H1 (cell line): ENCODE data around the gene JADE1. TPM values are rescaled to one million over a fixed set of nuclear protein-coding genes. Genes with fewer than 3 reads are reported as not detected.

Experiments used
- CTCF ChIA-PET: fragments of 300-600 bp; sonication (Branson Sonifier 250); formaldehyde crosslinking; loops from one replicate; lab custom pipeline; 2021; ENCODE audit not compliant: partially characterized antibody; lab: Charles Lee
- POLR2A ChIA-PET: fragments of 300-600 bp; sonication (Branson Sonifier 250); formaldehyde crosslinking; loops from one replicate; lab custom pipeline; 2021; ENCODE audit warnings: inconsistent platforms; ENCODE audit not compliant: partially characterized antibody; lab: Charles Lee
- DNase-seq, 2 experiments: peaks; one replicate each; pipeline versions ENCODE4 v3.0.0 to v3.0.0-alpha.2; 2010 to 2022; ENCODE audit warnings: low spot score in 2 of 2, low read depth in 1 of 2, mixed read lengths in 1 of 2
- FAIRE-seq: peaks from 2 replicates; lab custom pipeline; 2011; peaks lifted over from hg19 to GRCh38; lab: Jason Lieb, UNC
- H2AFZ ChIP-seq: 2 replicates; pipeline ENCODE4 v1.8.1; 2012; ENCODE audit warnings: low read length, inconsistent platforms
- H2AK5ac ChIP-seq: 2 replicates; pipeline ENCODE4 v1.6.1; 2013; ENCODE audit warnings: low read depth, low read length
- H2BK120ac ChIP-seq: replicated peaks from 2 replicates; pipeline ENCODE3; 2013; ENCODE audit warnings: low read depth, low read length, inconsistent platforms
- H2BK12ac ChIP-seq: 2 replicates; pipeline ENCODE4 v1.6.1; 2013; ENCODE audit warnings: low read depth, low read length
- H2BK15ac ChIP-seq: 2 replicates; pipeline ENCODE4 v1.6.1; 2013; ENCODE audit warnings: low read length
- H2BK20ac ChIP-seq: 2 replicates; pipeline ENCODE4 v1.6.1; 2013; ENCODE audit warnings: low read length
- H2BK5ac ChIP-seq: 2 replicates; pipeline ENCODE4 v1.6.1; 2013; ENCODE audit warnings: low read depth, low read length
- H3K14ac ChIP-seq: 2 replicates; pipeline ENCODE4 v1.6.1; 2013; ENCODE audit warnings: inconsistent platforms; ENCODE audit not compliant: insufficient read length
- H3K18ac ChIP-seq: 2 replicates; pipeline ENCODE4 v1.6.1; 2013; ENCODE audit warnings: low read length; ENCODE audit errors: extremely low read depth
- H3K23ac ChIP-seq: 2 replicates; pipeline ENCODE4 v1.6.1; 2013; ENCODE audit warnings: inconsistent platforms; ENCODE audit not compliant: insufficient read length
- H3K23me2 ChIP-seq: 2 replicates; pipeline ENCODE4 v1.6.1; 2013; ENCODE audit warnings: low read depth, low read length
- H3K27ac ChIP-seq: 2 replicates; pipeline ENCODE4 v1.6.1; 2011; ENCODE audit warnings: low read depth, low read length, inconsistent platforms
- H3K27me3 ChIP-seq, 4 experiments: replicated peaks in 1 of 4; 1 replicate in 1 of 4; 2 replicates in 3 of 4; pipeline versions ENCODE4 v1.6.1 to v1.8.1; 2011 to 2013; ENCODE audit warnings: low read length in 3 of 4, mild to moderate bottlenecking in 3 of 4, inconsistent platforms in 2 of 4, mixed read lengths in 2 of 4, moderate library complexity in 1 of 4; ENCODE audit not compliant: control insufficient read depth in 3 of 4, insufficient read depth in 3 of 4; ENCODE audit errors: extremely low read depth in 1 of 4
- H3K36me3 ChIP-seq, 4 experiments: 2 replicates each; pipeline versions ENCODE4 v1.6.1 to v1.8.1; 2011 to 2013; ENCODE audit warnings: mild to moderate bottlenecking in 4 of 4, low read length in 3 of 4, moderate library complexity in 2 of 4, control low read depth in 1 of 4, inconsistent platforms in 1 of 4; ENCODE audit not compliant: insufficient read depth in 4 of 4, control insufficient read depth in 2 of 4
- H3K4ac ChIP-seq: replicated peaks from 2 replicates; pipeline ENCODE3; 2013; ENCODE audit warnings: low read length, low read depth, mixed read lengths, inconsistent platforms; ENCODE audit not compliant: insufficient read length
- H3K4me1 ChIP-seq, 4 experiments: replicated peaks in 1 of 4; 1 replicate in 1 of 4; 2 replicates in 3 of 4; pipeline versions ENCODE4 v1.6.1 to v1.8.1; 2011 to 2013; ENCODE audit warnings: low read length in 3 of 4, inconsistent platforms in 2 of 4, mixed read lengths in 1 of 4; ENCODE audit not compliant: insufficient read depth in 4 of 4, control insufficient read depth in 3 of 4
- H3K4me2 ChIP-seq, 2 experiments: 2 replicates each; pipeline versions ENCODE4 v1.6.1 to v1.8.1; 2011 to 2013; ENCODE audit warnings: low read depth in 2 of 2, low read length in 2 of 2, control low read depth in 1 of 2, inconsistent platforms in 1 of 2, mild to moderate bottlenecking in 1 of 2; ENCODE audit not compliant: insufficient read depth in 1 of 2
- H3K4me3 ChIP-seq, 4 experiments: fragments of 200-600, 300-600 bp in 1 of 4; sonication (generic), shearing (Covaris generic), sonication (Bioruptor Twin) in 1 of 4; 2 replicates each; pipeline versions ENCODE4 v1.5.1 to v1.8.1; 2011 to 2016; ENCODE audit warnings: low read length in 4 of 4, low read depth in 3 of 4, control low read depth in 2 of 4, inconsistent platforms in 2 of 4, mild to moderate bottlenecking in 2 of 4, mixed read lengths in 1 of 4, moderate library complexity in 1 of 4; ENCODE audit not compliant: insufficient read depth in 2 of 4; ENCODE audit errors: extremely low read depth in 1 of 4
- H3K56ac ChIP-seq: replicated peaks from 2 replicates; pipeline ENCODE3; 2013; ENCODE audit warnings: low read depth, mild to moderate bottlenecking, mixed read lengths, low read length, inconsistent platforms; ENCODE audit not compliant: insufficient read length
- H3K79me1 ChIP-seq: 2 replicates; pipeline ENCODE4 v1.6.1; 2013; ENCODE audit warnings: low read depth, low read length, control low read depth
- H3K79me2 ChIP-seq, 2 experiments: 2 replicates each; pipeline versions ENCODE4 v1.6.1 to v1.8.1; 2012 to 2013; ENCODE audit warnings: low read length in 2 of 2, mild to moderate bottlenecking in 2 of 2, inconsistent platforms in 1 of 2; ENCODE audit not compliant: insufficient read depth in 2 of 2, control insufficient read depth in 1 of 2
- H3K9ac ChIP-seq, 4 experiments: replicated peaks in 1 of 4; 1 replicate in 1 of 4; 2 replicates in 3 of 4; pipeline versions ENCODE4 v1.6.1 to v1.8.1; 2011 to 2013; ENCODE audit warnings: low read depth in 3 of 4, low read length in 3 of 4, control low read depth in 2 of 4, mild to moderate bottlenecking in 2 of 4, moderate library complexity in 2 of 4, inconsistent platforms in 1 of 4; ENCODE audit errors: extremely low read depth in 1 of 4
- H3K9me3 ChIP-seq, 2 experiments: 2 replicates each; pipeline versions ENCODE4 v1.6.1 to v1.8.1; 2012 to 2013; ENCODE audit warnings: mild to moderate bottlenecking in 2 of 2, moderate library complexity in 2 of 2, control low read depth in 1 of 2, inconsistent platforms in 1 of 2, low read depth in 1 of 2, low read length in 1 of 2, mixed read lengths in 1 of 2; ENCODE audit not compliant: insufficient read depth in 2 of 2
- H4K20me1 ChIP-seq, 2 experiments: replicated peaks in 1 of 2; 2 replicates each; pipeline versions ENCODE3 to v1.8.1; 2011 to 2013; ENCODE audit warnings: inconsistent platforms in 2 of 2, low read length in 2 of 2, mild to moderate bottlenecking in 1 of 2; ENCODE audit not compliant: insufficient read depth in 2 of 2, control insufficient read depth in 1 of 2
- H4K5ac ChIP-seq: 2 replicates; pipeline ENCODE4 v1.6.1; 2013; ENCODE audit warnings: low read length, low read depth, mixed read lengths, inconsistent platforms; ENCODE audit not compliant: insufficient read length
- H4K8ac ChIP-seq: 2 replicates; pipeline ENCODE4 v1.8.0; 2013; ENCODE audit warnings: mild to moderate bottlenecking, moderate library complexity, low read length, inconsistent platforms; ENCODE audit not compliant: insufficient read depth; ENCODE audit errors: extremely low read depth
- H4K91ac ChIP-seq: replicated peaks from 2 replicates; pipeline ENCODE3; 2013; ENCODE audit warnings: low read length, mixed read lengths, inconsistent platforms; ENCODE audit not compliant: insufficient read length
- ASH2L ChIP-seq: fragments of 200-600, 300-600 bp; sonication (generic); IDR thresholded peaks from one replicate; pipeline ENCODE4 v1.7.1; 2017; ENCODE audit warnings: low read length
- CBX8 ChIP-seq: fragments of 300-800, 300-1000 bp; sonication (generic); IDR thresholded peaks from 2 replicates; pipeline ENCODE4 v1.7.1; 2016; ENCODE audit warnings: low read depth, low read length, borderline replicate concordance
- CHD1 ChIP-seq: IDR thresholded peaks from 2 replicates; pipeline ENCODE4 v1.6.1; 2012; ENCODE audit warnings: low read depth, low read length, improper control_type of control experiment
- JUND ChIP-seq: IDR thresholded peaks from 2 replicates; pipeline ENCODE4 v1.6.1; 2011; ENCODE audit warnings: mild to moderate bottlenecking, improper control_type of control experiment, low read length
- NANOG ChIP-seq: IDR thresholded peaks from 2 replicates; pipeline ENCODE4 v1.6.1; 2011; ENCODE audit warnings: low read length, low read depth, mild to moderate bottlenecking, inconsistent platforms; ENCODE audit not compliant: insufficient read depth, poor library complexity, severe bottlenecking
- RBBP5 ChIP-seq: IDR thresholded peaks from 2 replicates; pipeline ENCODE4 v1.7.1; 2012; ENCODE audit warnings: low read depth, mild to moderate bottlenecking, inconsistent platforms, low read length, moderate library complexity, borderline replicate concordance
- SAP30 ChIP-seq: fragments of 300-600 bp; sonication (generic); IDR thresholded peaks from 2 replicates; pipeline ENCODE4 v1.7.1; 2012; ENCODE audit warnings: low read length, moderate library complexity, mild to moderate bottlenecking, inconsistent platforms; ENCODE audit not compliant: insufficient read depth, insufficient replicate concordance
- SP1 ChIP-seq: IDR thresholded peaks from 2 replicates; pipeline ENCODE4 v1.6.1; 2011; ENCODE audit warnings: low read depth, low read length
- SRF ChIP-seq: IDR thresholded peaks from 2 replicates; pipeline ENCODE4 v1.6.1; 2011; ENCODE audit warnings: mild to moderate bottlenecking, low read depth, low read length, moderate library complexity
- SUZ12 ChIP-seq: fragments of 200-600 bp; sonication (generic); IDR thresholded peaks from 2 replicates; pipeline ENCODE4 v1.6.1; 2012; ENCODE audit warnings: mild to moderate bottlenecking, inconsistent platforms, low read length, moderate library complexity, mixed read lengths
- TAF1 ChIP-seq: IDR thresholded peaks from 2 replicates; pipeline ENCODE4 v1.6.1; 2011; ENCODE audit warnings: mild to moderate bottlenecking, low read depth, low read length
- TEAD4 ChIP-seq: IDR thresholded peaks from 2 replicates; pipeline ENCODE4 v1.6.1; 2012; ENCODE audit warnings: low read depth, low read length, inconsistent platforms, mixed read lengths
- WGBS, 2 experiments: shearing (Covaris generic) in 1 of 2; methylation state at CpG; one replicate each; pipeline versions ENCODE4 v1.1.6 to v1.1.7; 2013 to 2015; ENCODE audit warnings: low lambda C conversion rate in 2 of 2, mixed read lengths in 2 of 2, inconsistent platforms in 1 of 2, low coverage in 1 of 2, missing lambda C conversion rate in 1 of 2; ENCODE audit not compliant: insufficient replicate concordance in 2 of 2, insufficient coverage in 1 of 2, insufficient read length in 1 of 2; ENCODE audit errors: extremely low coverage in 1 of 2, missing lambda C conversion rate in 1 of 2; 5-methylcytosine and 5-hydroxymethylcytosine counted together
- polyA plus RNA-seq, 7 experiments: library from polyadenylated mRNA; depleted of rRNA in 3 of 7; stranded (reverse) in 5 of 7; unstranded in 2 of 7; fragments of >200 nt in 5 of 7; fragments of 200-250 nt in 2 of 7; gene quantifications; 1 replicate in 5 of 7; 2 replicates in 1 of 7; 4 replicates in 1 of 7; pipeline versions ENCODE4 v1.2.1 to v1.2.3, GENCODE V29; 2011 to 2013; ENCODE audit warnings: missing spikeins in 2 of 7, mixed read lengths in 2 of 7
- total RNA-seq: library from RNA; stranded (reverse); fragmentation: NEBNext Ultra II Directional; extraction: Animal tissue kit (Norgen Biotek cat#: 25700); gene quantifications from 2 replicates; pipeline ENCODE4 v1.2.1, GENCODE V29; 2021

JADE1 gene
- total and polyA plus RNA-seq, 2 of the 8 experiments (the other 6 are each of a cell fraction or from before 2014, with no cell fraction given) = 37.7 to 213 TPM

GRCh38 chr4:128810871-128811570 is 1.5 kb downstream of the JADE1 start:
- peaks cover 15 to 23% of the 10 kb centered on the region in 2 experiments for H4K20me1 ChIP-seq
- CTCF ChIA-PET = interaction anchor here (1.4 to 3.5 kb wide), 5 partner anchors 28 to 358 kb away, joined by 3 to 11 read pairs (median 6); no protein-coding TSS in a partner anchor
- peaks cover 7% of the 10 kb centered on the region for H3K23me2 ChIP-seq
- POLR2A ChIA-PET = interaction anchor here (0.7 to 5.2 kb wide), 16 partner anchors 8 to 282 kb away, joined by 3 to 89 read pairs (median 6); no protein-coding TSS in a partner anchor
- DNase-seq = peak; percentile 89 to 98
- peak overlapping the region; percentile 30 for H2BK120ac ChIP-seq
- 0 out of 2 replicates have a peak, but pooled peaks cover 2% of the 10 kb centered on the region for H3K79me1 ChIP-seq
- no peaks in the 10 kb centered on the region for H3K27me3 ChIP-seq
- peak overlapping the region; percentile 93 for H2BK5ac ChIP-seq
- peaks cover 0 to 6% (median 0%) of the 10 kb centered on the region in 4 experiments; a peak in 1 of 8 replicates for H3K36me3 ChIP-seq
- H2BK15ac ChIP-seq = peak overlapping the region; percentile 48; the same call in 1 of the 2 replicates
- H3K27ac ChIP-seq = peak overlapping the region; percentile 97
- H3K18ac ChIP-seq = peak overlapping the region; percentile 81
- H3K4me1 ChIP-seq = peaks cover 2 to 18% (median 5%) of the 10 kb centered on the region in 4 experiments; a peak in 5 of 7 replicates
- no peak overlapping the region for H2AFZ ChIP-seq
- peak; percentile 98 for FAIRE-seq
- H3K4ac ChIP-seq = peak overlapping the region; percentile 24
- H3K9me3 ChIP-seq = no peaks in the 10 kb centered on the region
- WGBS, 2 experiments = 1% methylated on average over 33 of the region's 50 CpGs; no CpG with 5 or more reads in 1 of the 2 experiments
- peak overlapping the region; percentile 20 for H4K91ac ChIP-seq
- peak overlapping the region; percentile 85 for H3K56ac ChIP-seq
- H3K4me3 ChIP-seq = peak overlapping the region; percentile 92 to 99 (median 97)
- H3K79me2 ChIP-seq = peaks cover 32 to 63% of the 10 kb centered on the region in 2 experiments
- H2BK12ac ChIP-seq = peak overlapping the region; percentile 89; the same call in 1 of the 2 replicates
- peak overlapping the region; percentile 67 for H4K5ac ChIP-seq
- H3K4me2 ChIP-seq = peak overlapping the region; percentile 96 to 99
- peak overlapping the region; percentile 83 to 95 (median 88) for H3K9ac ChIP-seq
- H3K23ac ChIP-seq = no peak overlapping the region
- peak overlapping the region; percentile 96 for H4K8ac ChIP-seq
- peak overlapping the region; percentile 54; the same call in 1 of the 2 replicates for H2AK5ac ChIP-seq
- H2BK20ac ChIP-seq = no peak overlapping the region; the same call in 1 of the 2 replicates
- H3K14ac ChIP-seq = peak overlapping the region; percentile 83
- TF ChIP-seq NANOG (peak; percentile 15), CHD1 (no peak), CBX8 (no peak), JUND (0 out of 2 replicates have a peak, but pooled peaks have one; percentile 5), ASH2L (peak; percentile 84), SUZ12 (no peak), SRF (no peak), TAF1 (peak; percentile 92), RBBP5 (0 out of 2 replicates have a peak, but pooled peaks have one; percentile 15), SAP30 (peak; percentile 89), SP1 (peak; percentile 89), TEAD4 (peak; percentile 96)
